Sigmoid colon (tissue), 4 donors: ENCODE measurements around the gene CCIN.

ENCODE experiments used
- CTCF ChIP-seq, 4 experiments: fragments of 450-650 bp in 3 of 4; fragments of 200-600 bp in 1 of 4; IDR thresholded peaks; one replicate each; pipeline ENCODE4 v1.5.1; 2016 to 2019; ENCODE audit warnings: antibody characterized with exemption in 4 of 4, mild to moderate bottlenecking in 3 of 4, moderate library complexity in 2 of 4
- EP300 ChIP-seq, 4 donors: sonication (generic); formaldehyde crosslinking; IDR thresholded peaks; one replicate each; pipeline ENCODE4 v1.6.1; 2017; ENCODE audit warnings: antibody characterized with exemption in 4 of 4
- POLR2A ChIP-seq, 2 donors: fragments of 450-650 bp; IDR thresholded peaks; one replicate each; pipeline ENCODE4 v1.6.1; 2016; ENCODE audit warnings: antibody characterized with exemption in 2 of 2, mild to moderate bottlenecking in 2 of 2, moderate library complexity in 2 of 2

- no peak for TF ChIP-seq CTCF (IDR thresholded peaks at IDR 0.05)
- TF ChIP-seq POLR2A (IDR thresholded peaks at IDR 0.05) = no peak
- no peak for TF ChIP-seq EP300 (IDR thresholded peaks at IDR 0.05)
Measured at GRCh38 chr9:36158122-36158521, 11.1 kb upstream of the CCIN start.
